ENCODE measurements around the gene ALPK3.

GRCh38 chr15:84830036-84830435, 12.9 kb downstream of the ALPK3 start:
- TF ChIP-seq, protein P1, sequence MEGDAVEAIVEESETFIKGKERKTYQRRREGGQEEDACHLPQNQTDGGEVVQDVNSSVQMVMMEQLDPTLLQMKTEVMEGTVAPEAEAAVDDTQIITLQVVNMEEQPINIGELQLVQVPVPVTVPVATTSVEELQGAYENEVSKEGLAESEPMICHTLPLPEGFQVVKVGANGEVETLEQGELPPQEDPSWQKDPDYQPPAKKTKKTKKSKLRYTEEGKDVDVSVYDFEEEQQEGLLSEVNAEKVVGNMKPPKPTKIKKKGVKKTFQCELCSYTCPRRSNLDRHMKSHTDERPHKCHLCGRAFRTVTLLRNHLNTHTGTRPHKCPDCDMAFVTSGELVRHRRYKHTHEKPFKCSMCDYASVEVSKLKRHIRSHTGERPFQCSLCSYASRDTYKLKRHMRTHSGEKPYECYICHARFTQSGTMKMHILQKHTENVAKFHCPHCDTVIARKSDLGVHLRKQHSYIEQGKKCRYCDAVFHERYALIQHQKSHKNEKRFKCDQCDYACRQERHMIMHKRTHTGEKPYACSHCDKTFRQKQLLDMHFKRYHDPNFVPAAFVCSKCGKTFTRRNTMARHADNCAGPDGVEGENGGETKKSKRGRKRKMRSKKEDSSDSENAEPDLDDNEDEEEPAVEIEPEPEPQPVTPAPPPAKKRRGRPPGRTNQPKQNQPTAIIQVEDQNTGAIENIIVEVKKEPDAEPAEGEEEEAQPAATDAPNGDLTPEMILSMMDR (IDR thresholded peaks at IDR 0.05) = no peak
- TF ChIP-seq POLR2A (IDR thresholded peaks at IDR 0.05) = no peak

Measured in Peyer's patch (tissue), 4 donors.